ENCODE results near the gene GRIP2.

GRIP2 gene

GRCh38 chr3:14506626-14507304 is 33.4 kb downstream of the GRIP2 start:
- DNase-seq (ENCODE audit: low spot score): no peak

GRCh38 chr3:14505803-14506500 is 34.2 kb downstream of the GRIP2 start:
- DNase-seq (ENCODE audit: low spot score): no peak

- no peak for DNase-seq (ENCODE audit: low spot score)
These were observed 34.9 kb downstream of the GRIP2 start for GRCh38 chr3:14505001-14505802.

- no peak for DNase-seq (ENCODE audit: low spot score)
These were observed 36.5 kb downstream of the GRIP2 start for GRCh38 chr3:14503706-14504065.

- DNase-seq (ENCODE audit: low spot score): no peak
These were observed 37.0 kb downstream of the GRIP2 start for GRCh38 chr3:14503033-14503705.

- DNase-seq (ENCODE audit: low spot score): no peak
These were observed 37.7 kb downstream of the GRIP2 start for GRCh38 chr3:14502472-14502871.

- no peak for DNase-seq (ENCODE audit: low spot score)
These were observed 42.8 kb downstream of the GRIP2 start for GRCh38 chr3:14497321-14497720.

- DNase-seq (ENCODE audit: low spot score): no peak
These were observed 43.8 kb downstream of the GRIP2 start for GRCh38 chr3:14496351-14496750.

- no peak for DNase-seq (ENCODE audit: low spot score)
These were observed 45.2 kb downstream of the GRIP2 start for GRCh38 chr3:14494973-14495300.

GRCh38 chr3:14494279-14494972 is 45.7 kb downstream of the GRIP2 start:
- DNase-seq (ENCODE audit: low spot score): no peak

- no peak for DNase-seq (ENCODE audit: low spot score)
These were observed 46.9 kb downstream of the GRIP2 start for GRCh38 chr3:14492948-14493881.

- DNase-seq (ENCODE audit: low spot score): no peak
These were observed 48.5 kb downstream of the GRIP2 start for GRCh38 chr3:14491396-14492190.

- no peak for DNase-seq (ENCODE audit: low spot score)
These were observed 49.3 kb downstream of the GRIP2 start for GRCh38 chr3:14490831-14491230.

- DNase-seq (ENCODE audit: low spot score): no peak
These were observed 49.9 kb downstream of the GRIP2 start for GRCh38 chr3:14490255-14490654.

GRCh38 chr3:14489641-14490040 is 50.5 kb downstream of the GRIP2 start:
- no peak for DNase-seq (ENCODE audit: low spot score)

GRCh38 chr3:14488286-14489041 is 51.7 kb downstream of the GRIP2 start:
- DNase-seq (ENCODE audit: low spot score): no peak

GRCh38 chr3:14487821-14488220 is 52.3 kb downstream of the GRIP2 start:
- no peak for DNase-seq (ENCODE audit: low spot score)

- no peak for DNase-seq (ENCODE audit: low spot score)
These were observed 53.1 kb downstream of the GRIP2 start for GRCh38 chr3:14487086-14487485.

GRCh38 chr3:14486460-14486859 is 53.7 kb downstream of the GRIP2 start:
- no peak for DNase-seq (ENCODE audit: low spot score)
